Cerebellar cortex (tissue), 1 donor: ENCODE measurements around the gene NSMCE3.
"Not testable (repeated sequence)": the region's sequence is repeated elsewhere in the genome, so short reads cannot be mapped to it uniquely, and the experiment has no call there.

Source experiments
- DNase-seq: peaks from one replicate; pipeline ENCODE4 v3.0.0-alpha.2; 2015; ENCODE audit warnings: low spot score

Gene NSMCE3

DNA sequence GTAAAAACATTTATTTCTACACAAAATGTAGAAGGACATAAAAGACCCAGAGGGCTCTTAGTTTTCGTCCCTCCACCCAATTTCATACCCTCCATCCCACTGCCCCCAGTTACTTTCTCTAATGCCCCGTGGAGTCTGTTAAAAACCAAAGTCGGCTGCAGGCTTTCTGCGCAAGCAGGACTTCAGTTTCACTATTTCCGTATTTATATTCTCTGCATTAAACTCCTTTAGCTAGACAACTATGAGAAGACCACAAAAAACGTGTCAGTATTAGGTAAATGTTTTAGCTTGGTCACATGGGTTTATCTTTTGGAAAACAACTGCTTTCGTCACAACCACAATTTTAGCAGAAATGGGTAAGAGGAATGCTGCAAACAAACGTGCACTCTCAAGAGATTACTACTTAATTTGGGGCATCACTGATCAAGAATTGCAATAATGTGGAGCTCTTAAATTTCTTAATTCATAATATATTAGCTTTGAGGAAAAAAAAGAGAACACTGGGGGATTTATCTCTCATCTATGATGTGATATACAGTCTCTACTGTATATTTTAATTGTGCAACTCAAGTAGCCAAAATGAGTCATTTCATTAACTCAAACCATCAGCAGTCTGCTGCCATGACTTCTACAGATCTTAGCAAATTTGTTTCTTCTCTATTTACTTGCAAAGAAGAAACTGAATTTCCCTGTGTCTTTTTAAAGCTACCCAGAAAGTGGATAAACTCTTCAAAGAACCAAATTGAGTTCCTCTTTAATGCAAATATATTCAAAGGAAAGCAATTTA is 740 bp upstream of the NSMCE3 start:
- peak; percentile 63 for DNase-seq

DNA sequence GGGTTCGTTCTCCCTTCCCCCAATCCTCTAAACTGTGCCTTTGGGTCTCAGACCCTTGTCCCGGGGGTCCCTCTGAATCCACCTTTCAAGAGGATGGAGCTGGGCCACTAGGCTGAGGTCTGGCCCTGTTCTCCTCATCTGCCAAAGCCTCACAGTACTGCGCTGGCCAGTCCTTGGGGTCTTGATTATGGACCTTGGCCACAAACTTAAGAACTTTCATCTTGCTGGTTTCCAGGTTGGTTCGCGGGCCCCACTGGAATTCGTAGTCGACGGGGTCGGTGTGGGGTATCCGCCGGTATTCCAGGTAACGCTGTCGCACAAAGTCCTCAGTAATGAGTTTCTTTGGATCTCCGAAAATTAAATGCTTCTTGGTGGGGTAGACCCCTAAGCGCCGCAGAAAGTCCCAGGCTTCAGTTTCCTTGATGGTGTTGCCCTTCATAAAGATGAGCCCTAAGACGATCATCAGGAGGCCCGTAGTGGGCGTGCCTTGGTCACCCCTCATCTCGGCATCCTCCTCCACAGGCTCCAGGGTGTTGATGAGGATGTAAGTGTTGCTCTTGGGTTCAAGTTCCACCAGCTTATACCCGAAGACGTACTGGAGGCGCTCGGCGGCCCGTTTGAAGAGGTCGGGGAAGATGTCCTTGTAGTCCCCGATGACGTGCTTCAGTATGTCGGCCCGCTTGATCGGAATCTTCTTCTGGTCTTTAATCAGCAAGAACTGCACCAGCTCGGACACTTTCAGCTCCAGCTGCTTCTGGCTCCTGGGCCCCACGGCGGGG is 727 bp downstream of the NSMCE3 start:
- DNase-seq = peak; percentile 46

DNA sequence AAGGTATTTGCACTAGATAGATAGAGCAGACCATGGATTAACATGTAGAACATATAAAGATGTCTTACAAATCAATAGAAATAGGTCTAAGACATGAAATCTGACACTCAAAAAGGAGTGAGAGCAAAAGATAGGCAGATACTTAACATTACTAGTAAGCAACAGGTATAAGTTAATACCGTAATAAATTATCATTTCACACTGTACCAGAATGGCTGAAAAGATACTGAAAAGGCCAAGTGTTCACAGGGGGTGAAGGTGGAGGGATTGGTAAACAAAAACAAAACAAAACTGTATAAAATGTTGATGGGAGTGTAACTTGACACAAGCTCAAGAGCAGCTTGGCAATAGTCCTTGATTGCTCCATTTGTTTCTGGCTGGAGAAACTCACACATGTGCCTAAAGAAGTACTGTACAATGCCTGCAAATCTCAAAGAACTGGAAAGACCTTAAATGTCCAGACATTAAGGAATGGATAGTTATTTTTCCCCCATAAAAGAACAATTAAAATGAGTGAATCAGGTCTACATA is 3.5 kb downstream of the NSMCE3 start:
- DNase-seq = peak; percentile 16

DNA sequence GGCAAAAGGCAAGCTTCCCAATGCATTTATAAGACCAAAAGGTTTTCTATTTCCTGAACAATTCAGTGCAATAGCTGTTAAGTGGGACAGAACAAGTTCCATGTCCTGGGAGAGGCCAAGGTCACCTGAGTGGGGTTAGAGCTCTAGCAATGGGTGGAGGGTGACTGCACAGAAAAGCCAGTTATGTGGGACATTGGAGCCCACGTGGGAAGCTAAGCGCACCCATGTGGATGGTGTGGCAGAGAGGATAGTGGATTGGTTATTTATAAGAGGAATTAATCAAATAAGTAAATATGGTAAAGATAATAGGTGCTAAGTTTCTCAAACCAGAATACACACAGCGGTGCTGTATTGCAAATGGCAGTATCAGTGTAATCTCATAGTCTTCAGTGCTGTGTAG is 6.3 kb downstream of the NSMCE3 start:
- no peak for DNase-seq

DNA sequence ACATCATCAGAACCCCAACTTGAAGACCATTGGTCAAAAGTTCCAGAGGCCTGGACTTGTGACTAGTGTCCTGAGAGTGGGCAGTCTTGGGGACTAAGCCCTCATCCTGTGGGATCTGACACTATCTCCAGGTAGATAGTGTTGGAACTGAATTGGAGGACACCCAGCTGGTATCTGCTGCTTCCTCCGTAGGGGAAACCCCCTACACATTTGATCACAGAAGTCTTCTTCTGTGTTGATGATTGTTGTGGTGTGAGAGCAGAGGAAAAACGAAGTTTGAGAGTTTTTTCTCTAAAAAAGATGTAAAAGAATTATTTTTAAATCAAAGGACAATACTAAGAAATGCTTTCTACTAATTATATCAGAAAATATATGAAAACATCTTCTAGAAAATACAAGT is 6.9 kb downstream of the NSMCE3 start:
- no peak for DNase-seq

DNA sequence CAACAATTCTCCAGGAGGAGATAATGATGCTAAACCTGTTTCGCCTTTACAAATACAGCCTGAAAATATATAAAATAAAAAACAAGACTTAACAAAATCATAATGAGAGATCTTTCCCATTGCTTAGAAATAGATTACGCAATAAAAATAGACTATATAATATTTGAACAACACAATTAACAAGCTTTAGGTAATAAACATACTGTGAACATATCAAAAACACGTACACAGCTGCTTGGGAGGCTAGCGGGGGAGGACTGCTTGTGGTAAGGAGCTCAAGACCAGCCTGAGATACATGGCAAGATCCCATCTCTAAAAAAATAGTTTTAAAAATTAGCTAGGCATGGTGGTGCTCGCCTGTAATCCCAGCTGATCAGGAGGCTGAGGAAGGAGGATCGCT is 8.7 kb downstream of the NSMCE3 start:
- DNase-seq = no peak

DNA sequence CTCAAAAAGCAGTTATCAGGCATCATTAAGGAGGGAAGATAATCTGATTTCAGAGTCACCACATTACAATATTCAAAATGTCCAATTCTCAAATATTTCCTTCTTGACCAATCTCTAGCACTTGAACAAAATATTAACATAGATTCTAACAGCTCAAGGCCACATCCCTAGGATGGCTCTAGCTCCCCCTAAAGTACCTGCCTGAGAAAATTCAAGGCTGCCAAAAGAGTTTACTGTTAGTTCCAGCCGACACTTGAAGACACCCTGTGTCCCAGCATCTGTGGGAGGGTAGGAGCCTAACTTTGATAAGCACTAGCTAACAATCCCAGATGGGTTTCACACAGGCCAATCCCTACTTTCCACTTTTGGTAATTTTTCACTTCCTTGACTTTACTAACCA is 10.4 kb downstream of the NSMCE3 start:
- DNase-seq = no peak

DNA sequence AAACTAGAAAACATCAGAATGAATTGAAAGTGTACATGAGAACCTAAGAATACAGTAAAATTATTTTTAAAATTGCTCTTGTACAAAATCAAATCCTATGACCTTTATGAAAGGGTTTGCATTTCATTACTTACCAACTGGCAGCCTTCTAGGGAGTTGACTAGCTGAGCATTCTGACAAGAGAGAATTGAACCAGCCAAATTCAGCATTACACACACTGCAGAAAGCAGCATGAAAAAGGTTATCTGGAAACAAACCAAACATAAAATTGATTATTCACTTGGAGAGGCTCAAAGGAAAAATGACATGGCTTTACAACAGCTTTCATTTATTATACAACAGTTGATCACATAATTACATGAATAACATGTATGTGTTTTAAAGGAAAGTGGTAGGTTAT is 17.4 kb downstream of the NSMCE3 start:
- no peak for DNase-seq

DNA sequence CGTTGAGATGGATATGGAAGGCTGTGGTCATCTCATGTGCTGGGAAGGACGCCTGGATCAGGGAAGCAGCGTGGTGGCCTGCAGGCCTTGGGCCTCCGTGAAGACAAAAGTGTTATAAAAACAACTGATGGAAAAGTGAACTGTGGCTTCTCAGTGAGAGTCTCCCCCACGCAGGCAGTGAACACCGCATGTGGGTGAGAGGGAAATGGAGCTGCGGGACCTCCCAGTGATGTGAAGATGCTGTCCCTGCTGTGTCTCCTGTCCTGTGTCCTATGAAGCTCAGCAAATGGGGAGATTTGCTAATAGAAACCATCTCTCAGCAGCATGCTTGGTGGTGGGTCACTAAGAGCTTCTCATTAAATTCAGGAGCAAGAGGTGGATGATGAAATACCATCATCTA is 25.1 kb downstream of the NSMCE3 start:
- no peak for DNase-seq

DNA sequence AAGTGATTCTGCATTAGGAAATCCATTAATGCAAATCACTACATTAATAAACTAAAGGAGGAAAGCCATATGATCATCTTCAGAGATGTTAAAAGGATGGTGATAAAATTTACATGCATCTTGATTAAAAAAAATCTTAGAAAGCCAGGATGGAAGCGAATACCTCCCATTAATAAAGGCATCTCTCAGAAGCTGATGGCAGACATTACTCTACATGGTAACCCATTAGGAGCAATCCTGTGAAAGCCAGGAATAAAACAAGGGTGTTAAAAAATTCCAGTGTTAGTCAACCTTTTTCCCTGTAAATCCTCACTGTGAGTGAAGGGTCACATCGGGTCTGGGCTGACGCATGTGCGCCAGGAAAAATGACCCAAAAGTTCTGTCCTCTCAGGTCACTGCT is 25.5 kb downstream of the NSMCE3 start:
- no peak for DNase-seq

DNA sequence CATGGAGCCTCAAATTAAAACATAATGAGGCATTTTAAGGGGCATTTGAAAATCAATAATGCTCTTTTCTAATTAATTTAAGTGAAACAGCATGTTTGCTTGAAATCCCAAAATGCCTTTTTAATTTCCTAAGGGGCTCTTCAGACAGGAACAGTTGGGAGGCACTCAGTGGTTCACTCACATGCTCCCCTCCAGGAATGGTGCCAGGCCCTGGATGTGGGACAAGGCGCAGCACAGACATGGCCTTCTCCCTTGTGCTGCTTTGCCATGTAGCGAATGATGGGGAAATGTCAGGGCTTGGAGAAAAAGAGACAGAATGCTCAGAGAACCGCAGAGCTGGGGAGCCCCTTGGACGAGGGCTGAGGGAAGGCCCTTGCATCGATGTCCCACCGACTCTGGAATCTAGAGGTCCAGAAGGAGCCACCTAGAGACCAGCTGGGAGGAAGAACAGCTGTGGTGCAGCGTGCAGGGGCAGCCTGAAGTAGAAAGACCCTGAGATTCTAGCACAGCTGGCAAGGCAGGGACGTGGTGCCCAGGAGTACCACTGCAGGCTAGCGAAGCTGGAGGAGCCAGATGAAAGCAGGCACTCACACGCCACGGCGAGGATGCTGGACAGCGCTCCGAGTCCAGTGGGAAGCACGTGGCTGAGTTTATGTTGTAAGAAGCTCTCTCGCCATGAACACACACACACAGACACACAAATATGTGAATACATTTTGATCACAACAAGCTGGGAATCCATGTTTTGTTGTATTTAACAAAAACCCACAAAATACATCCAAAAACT is 27.0 kb downstream of the NSMCE3 start:
- DNase-seq = peak; percentile 16

DNA sequence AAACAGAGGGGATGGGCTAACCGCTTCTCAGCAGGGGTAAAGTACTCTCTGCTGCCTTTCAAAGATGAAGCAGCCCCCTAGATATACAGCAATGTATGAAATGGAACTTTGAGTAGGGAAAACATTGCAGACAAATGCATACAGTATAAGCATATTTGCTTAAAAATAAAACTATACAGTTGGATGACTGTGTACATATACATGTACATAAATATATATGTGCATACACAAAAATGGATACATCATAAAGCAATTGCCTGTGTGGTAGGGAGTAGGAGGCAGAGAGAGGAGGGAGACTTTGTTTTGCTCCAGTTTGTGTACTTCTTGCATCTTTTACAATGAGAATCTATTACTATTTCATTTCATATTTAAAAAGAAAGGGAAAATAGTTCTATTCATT is 28.4 kb downstream of the NSMCE3 start:
- DNase-seq = no peak

DNA sequence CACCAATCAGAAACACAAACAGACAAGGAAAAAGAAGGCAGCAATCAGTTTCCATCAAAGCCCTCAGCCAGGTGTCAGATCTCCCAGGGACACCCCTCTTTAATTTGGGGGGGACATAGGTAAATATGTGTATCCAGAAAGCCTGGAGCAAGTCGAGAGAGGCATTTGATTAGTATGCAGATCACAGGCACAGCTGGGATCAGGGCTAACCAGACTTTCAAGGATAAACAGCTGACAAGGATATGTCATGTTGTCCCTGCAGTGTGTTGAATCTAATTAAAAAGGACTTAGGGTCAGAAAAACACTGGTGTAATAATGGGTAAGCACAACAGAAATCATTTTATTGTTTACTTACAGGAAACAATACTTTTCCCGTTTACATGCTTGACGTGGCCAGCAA is 30.2 kb downstream of the NSMCE3 start:
- DNase-seq = no peak

DNA sequence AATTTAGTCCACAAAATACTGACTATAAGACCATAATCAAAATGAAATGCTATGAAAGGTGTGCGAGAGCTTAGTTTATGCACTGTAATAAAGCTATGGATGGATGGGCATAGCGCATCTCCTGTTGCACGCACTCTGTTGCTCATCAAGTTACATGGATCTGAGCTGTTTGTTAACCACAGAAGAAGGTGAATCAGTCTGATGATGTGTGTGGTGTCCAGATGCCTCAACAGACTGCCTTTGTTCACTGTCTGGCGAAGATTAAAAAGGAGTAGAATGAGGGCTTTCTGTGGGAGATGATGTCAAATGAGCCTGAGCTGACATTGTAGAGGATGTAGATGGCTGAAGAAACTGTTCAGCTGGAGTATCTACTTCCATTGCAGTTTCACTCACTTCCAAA is 36.1 kb downstream of the NSMCE3 start:
- DNase-seq = no peak

DNA sequence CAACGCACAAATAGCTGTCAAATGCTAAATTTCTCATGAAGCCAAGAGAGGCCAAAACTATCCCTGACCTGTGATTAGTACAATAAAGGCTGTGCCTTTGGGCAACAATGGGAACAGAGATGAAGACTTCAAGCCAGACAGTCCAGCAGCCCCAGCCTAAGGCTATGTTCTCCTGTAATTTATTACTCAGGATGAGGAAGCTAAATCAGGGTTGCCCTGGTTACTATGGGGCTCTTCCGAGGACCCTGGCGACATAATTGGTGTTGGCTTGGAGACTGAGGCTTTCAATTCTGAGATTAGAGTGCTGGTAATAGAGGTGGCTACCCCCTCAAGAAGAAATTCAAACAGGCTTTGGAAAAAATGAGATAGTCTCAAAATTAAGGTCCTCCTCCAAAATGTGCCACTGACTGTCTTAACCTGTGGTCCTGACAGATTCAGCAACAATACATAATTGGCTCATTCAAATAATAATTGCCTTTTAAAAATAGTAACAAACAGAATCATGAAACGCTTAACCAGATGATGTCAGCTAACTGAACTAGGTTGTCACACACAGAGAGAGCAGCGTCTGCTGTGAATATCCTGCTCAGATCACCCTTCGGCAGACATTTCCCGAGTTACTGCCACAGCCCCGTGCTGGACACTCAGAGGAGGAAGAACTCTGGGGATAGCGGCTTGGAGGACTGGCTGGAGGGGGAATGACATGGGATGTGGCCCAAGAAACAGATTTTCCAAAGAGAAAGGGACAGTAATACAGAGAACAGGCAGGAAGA is 43.0 kb downstream of the NSMCE3 start:
- no peak for DNase-seq

DNA sequence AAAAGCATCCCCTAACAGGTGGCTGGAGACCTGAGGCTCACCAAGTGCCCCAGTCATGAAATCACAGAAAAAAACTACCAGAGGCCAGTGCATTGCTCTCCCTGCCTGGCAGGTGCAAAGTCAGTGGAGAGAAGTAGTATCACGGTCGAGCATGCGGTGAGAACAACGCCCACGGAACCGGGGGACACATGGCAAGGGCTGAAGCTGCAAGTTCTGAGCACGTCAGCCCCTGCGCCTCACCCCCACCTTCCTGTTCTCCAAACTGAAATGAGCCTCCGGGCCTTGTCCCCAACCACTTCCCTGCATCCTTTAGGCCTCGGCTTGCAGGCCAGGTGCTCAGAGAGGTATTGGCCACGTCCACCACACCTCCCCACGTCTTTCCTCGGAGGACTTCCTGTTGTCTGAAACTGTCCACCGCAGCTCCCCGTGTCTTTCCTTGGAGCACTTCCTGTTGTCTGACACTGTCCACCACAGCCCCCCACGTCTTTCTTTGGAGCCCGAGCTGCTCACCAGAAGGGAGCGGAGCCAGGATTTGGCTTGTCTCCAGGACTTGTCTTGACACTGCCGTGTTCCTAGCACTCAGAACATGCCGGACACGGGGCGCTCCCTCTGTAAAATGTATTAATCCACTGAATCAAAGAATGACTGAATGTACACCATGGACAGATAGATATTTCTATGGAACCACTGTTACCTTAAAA is 43.9 kb downstream of the NSMCE3 start:
- peak; percentile 44 for DNase-seq

DNA sequence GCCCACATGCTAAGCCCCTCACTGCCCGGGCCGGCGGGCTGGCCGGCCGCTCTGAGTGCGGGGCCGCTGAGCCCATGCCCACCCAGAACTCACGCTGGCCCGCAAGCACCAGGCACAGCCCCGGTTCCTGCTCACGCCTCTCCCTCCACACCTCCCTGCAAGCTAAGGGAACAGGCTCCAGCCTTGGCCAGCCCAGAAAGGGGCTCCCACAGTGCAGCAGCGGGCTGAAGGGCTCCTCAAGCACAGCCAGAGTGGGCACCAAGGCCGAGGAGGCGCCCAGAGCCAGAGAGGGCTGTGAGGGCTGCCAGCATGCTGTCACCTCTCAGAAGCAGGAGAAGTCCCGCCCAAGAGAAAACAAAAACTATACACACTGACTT is 44.6 kb downstream of the NSMCE3 start:
- DNase-seq = not testable (repeated sequence)

DNA sequence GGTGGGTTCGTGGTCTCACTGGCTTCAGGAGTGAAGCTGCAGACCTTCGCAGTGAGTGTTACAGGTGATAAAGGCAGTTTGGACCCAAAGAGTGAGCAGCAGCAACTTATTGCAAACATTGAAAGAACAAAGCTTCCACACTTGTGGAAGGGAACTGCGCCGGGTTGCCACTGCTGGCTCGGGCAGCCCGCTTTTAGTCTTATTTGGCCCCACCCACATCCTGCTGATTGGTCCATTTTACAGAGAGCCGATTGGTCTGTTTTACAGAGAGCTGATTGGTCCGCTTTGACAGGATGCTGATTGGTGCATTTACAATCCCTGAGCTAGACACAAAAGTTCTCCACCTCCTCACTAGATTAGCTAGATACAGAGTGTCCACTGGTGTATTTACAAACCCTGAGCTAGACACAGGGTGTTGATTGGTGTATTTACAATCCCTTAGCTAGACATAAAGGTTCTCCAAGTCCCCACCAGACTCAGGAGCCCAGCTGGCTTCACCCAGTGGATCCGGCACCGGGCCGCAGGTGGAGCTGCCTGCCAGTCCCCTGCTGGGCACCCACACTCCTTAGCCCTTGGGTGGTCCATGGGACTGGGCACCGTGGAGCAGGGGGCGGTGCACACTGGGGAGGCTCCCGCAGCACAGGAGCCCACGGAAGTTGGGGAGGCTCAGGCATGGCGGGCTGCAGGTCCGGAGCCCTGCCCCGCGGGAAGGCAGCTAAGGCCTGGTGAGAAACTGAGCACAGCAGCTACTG is 45.2 kb downstream of the NSMCE3 start:
- DNase-seq = not testable (repeated sequence)

DNA sequence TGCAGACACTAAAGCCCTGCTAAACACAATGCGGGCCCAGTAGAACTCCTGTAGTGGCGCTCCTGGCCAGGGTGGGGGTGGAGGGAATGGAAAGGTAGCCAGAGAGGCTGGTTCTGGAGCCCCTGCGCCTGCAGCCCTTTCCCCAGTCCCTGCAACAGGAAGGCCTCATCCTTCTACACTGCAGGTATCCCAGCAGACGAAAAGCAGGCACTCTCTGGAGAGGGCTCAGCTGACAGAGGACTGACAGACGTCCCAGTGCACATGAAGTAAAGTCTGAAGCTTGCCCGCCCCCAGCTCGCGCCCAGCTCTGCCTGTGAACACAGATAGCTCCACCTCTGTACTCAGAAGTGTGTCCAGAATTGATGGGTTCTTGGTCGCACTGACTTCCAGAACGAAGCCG is 46.0 kb downstream of the NSMCE3 start:
- no peak for DNase-seq

DNA sequence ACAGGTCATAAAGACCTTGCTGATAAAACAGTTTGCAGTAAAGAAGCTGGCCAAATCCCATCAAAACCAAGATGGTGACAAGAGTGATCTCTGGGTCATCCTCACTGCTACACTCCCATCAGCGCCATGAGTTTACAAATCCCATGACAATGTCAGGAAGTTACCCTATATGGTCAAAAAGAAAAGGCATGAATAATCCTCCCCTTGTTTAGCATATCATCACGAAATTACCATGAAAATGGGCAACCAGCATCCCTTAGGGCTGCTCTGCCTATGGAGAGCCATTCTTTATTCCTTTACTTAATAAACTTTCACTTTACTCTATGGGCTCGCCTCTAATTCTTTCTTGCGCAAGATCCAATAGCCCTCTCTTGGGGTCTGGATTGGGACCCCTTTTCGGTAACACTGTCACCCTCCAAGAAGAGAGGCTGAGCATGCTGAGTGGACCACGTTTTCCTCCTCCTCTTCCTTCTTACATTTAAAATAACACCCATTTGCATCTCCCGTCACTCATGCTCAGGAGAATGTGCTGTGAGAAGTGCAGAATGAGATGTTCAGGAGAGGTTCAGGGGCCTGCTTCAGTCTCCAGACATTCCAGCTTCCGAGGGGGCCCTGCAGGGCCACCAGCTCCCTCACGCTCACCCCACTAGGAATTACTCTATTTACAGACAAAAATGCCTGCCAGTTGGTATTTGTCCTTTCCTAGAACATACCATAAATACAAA is 47.3 kb downstream of the NSMCE3 start:
- DNase-seq = no peak
